HFFc6 (cell line): ENCODE data around the gene UGT1A6. TPM values are rescaled to one million over a fixed set of nuclear protein-coding genes. Genes with fewer than 3 reads are reported as not detected.

ENCODE experiments used
- DNase-seq: peaks from one replicate; pipeline ENCODE4 v3.0.0-alpha.2; 2018
- H3K27ac Mint-ChIP-seq: 2 replicates; pipeline ENCODE4 v1.8.0; 2020; ENCODE audit warnings: mild to moderate bottlenecking, mixed read lengths
- H3K27me3 Mint-ChIP-seq: 2 replicates; pipeline ENCODE4 v1.8.0; 2021; ENCODE audit warnings: mild to moderate bottlenecking, moderate library complexity, mixed read lengths; ENCODE audit not compliant: insufficient read depth
- H3K36me3 Mint-ChIP-seq: 2 replicates; pipeline ENCODE4 v1.8.0; 2021; ENCODE audit warnings: low read depth, mixed read lengths
- H3K4me1 Mint-ChIP-seq: 2 replicates; pipeline ENCODE4 v1.8.0; 2020; ENCODE audit warnings: low read depth, mixed read lengths
- H3K4me3 Mint-ChIP-seq: 2 replicates; pipeline ENCODE4 v1.8.0; 2020; ENCODE audit warnings: mild to moderate bottlenecking, moderate library complexity, mixed read lengths
- H3K9me3 Mint-ChIP-seq: 2 replicates; pipeline ENCODE4 v1.8.0; 2020; ENCODE audit warnings: mild to moderate bottlenecking, mixed read lengths
- CTCF ChIP-seq: fragments of 200-600 bp; sonication (generic); IDR thresholded peaks from 2 replicates; pipeline ENCODE4 v1.5.0; 2021; ENCODE audit warnings: antibody characterized with exemption, mild to moderate bottlenecking
- total RNA-seq, 6 experiments: library from RNA; stranded (reverse); fragmentation: NEBNext Ultra II Directional; extraction: Animal tissue kit (Norgen Biotek cat#: 25700); gene quantifications; 2 replicates in 1 of 6; 3 replicates in 5 of 6; pipeline ENCODE4 v1.2.3, GENCODE V29; 2021

The UGT1A6 gene
- total RNA-seq, 6 experiments from 2014 or later, result not detected

- no peak for TF ChIP-seq CTCF
- peaks cover 21% of the 10 kb centered on the region for H3K9me3 Mint-ChIP-seq
- no peak overlapping the region for H3K4me3 Mint-ChIP-seq
- H3K27me3 Mint-ChIP-seq, result no peaks in the 10 kb centered on the region
- DNase-seq, result no peak
- no peaks in the 10 kb centered on the region for H3K4me1 Mint-ChIP-seq
- no peak overlapping the region for H3K27ac Mint-ChIP-seq
- H3K36me3 Mint-ChIP-seq, result no peaks in the 10 kb centered on the region
Measured at GRCh38 chr2:233758141-233758540, 65.5 kb downstream of the UGT1A6 start.

- no peak for DNase-seq
- no peak for TF ChIP-seq CTCF
- no peaks in the 10 kb centered on the region for H3K27me3 Mint-ChIP-seq
- peaks cover 3% of the 10 kb centered on the region for H3K4me1 Mint-ChIP-seq
- H3K9me3 Mint-ChIP-seq, result peaks cover 21% of the 10 kb centered on the region
- H3K27ac Mint-ChIP-seq, result no peak overlapping the region
- H3K4me3 Mint-ChIP-seq, result no peak overlapping the region
- H3K36me3 Mint-ChIP-seq, result no peaks in the 10 kb centered on the region
Measured at GRCh38 chr2:233758849-233759248, 66.2 kb downstream of the UGT1A6 start.

- Mint-ChIP-seq H3K36me3 (no peaks in the 10 kb centered on the region), H3K4me1 (peaks cover 12% of the 10 kb centered on the region), H3K9me3 (peaks cover 21% of the 10 kb centered on the region), H3K27me3 (no peaks in the 10 kb centered on the region), H3K4me3 (no peak within 1 kb of the TSS), H3K27ac (no peak within 1 kb of the TSS)
- DNase-seq, result no peak
- TF ChIP-seq CTCF, result no peak
Measured at GRCh38 chr2:233760043-233760442, 67.4 kb downstream of the UGT1A6 start, which contains the start of gene UGT1A1. Gene UGT1A1 (plus strand): TSS chr2:233760270. CDS start chr2:233760288, 18 bp downstream.

GRCh38 chr2:233761040-233761769, 68.5 kb downstream of the UGT1A6 start:
- Mint-ChIP-seq H3K4me1 (peaks cover 12% of the 10 kb centered on the region), H3K4me3 (no peak overlapping the region), H3K27me3 (no peaks in the 10 kb centered on the region), H3K27ac (no peak overlapping the region), H3K9me3 (peaks cover 21% of the 10 kb centered on the region), H3K36me3 (no peaks in the 10 kb centered on the region)
- DNase-seq, result no peak
- no peak for TF ChIP-seq CTCF

GRCh38 chr2:233764264-233764663, 71.6 kb downstream of the UGT1A6 start:
- Mint-ChIP-seq H3K9me3 (peaks cover 12% of the 10 kb centered on the region), H3K27me3 (peaks cover 1% of the 10 kb centered on the region; the same call in 1 of the 2 replicates), H3K36me3 (no peaks in the 10 kb centered on the region), H3K4me1 (peaks cover 12% of the 10 kb centered on the region), H3K27ac (no peak overlapping the region), H3K4me3 (no peak overlapping the region)
- TF ChIP-seq CTCF, result no peak
- no peak for DNase-seq
